IMR-90 (cell line): ENCODE data around the gene DMD. TPM values are rescaled to one million over a fixed set of nuclear protein-coding genes. Genes with fewer than 3 reads are reported as not detected.

Experiments used
- ATAC-seq: fragments of 200-7000 bp; cut with Tn5 transposase; 2 replicates; pipeline ENCODE4 v1.9.1; 2020; ENCODE audit warnings: low read depth, mild to moderate bottlenecking, moderate library complexity
- BruUV-seq: library from RNA; stranded (reverse); fragments of 400-500 nt; replicated peaks from 2 replicates; lab custom pipeline; 2021; lab: Mats Ljungman, UMichigan
- CTCF ChIA-PET: fragments of 300-600 bp; formaldehyde crosslinking; extraction: SDS; loops from one replicate; lab custom pipeline; 2021; ENCODE audit warnings: antibody characterized with exemption; lab: Yijun Ruan, JAX
- POLR2A ChIA-PET: fragments of 300-600 bp; sonication (Branson Sonifier 250); formaldehyde crosslinking; loops from one replicate; lab custom pipeline; 2022; ENCODE audit warnings: antibody characterized with exemption; ENCODE audit not compliant: unreplicated experiment; lab: Charles Lee
- DNase-seq: peaks from one replicate; pipeline ENCODE4 v3.0.0; 2013
- H2AFZ ChIP-seq: replicated peaks from 2 replicates; pipeline ENCODE3; 2013; ENCODE audit warnings: low read length, mild to moderate bottlenecking; ENCODE audit not compliant: poor library complexity
- H2AK5ac ChIP-seq: 2 replicates; pipeline ENCODE4 v1.6.1; 2013; ENCODE audit warnings: low read depth, low read length, inconsistent platforms
- H2AK9ac ChIP-seq: replicated peaks from 2 replicates; pipeline ENCODE3; 2013; ENCODE audit warnings: mild to moderate bottlenecking, low read depth, low read length, moderate library complexity; ENCODE audit not compliant: poor library complexity
- H2BK120ac ChIP-seq: 2 replicates; pipeline ENCODE4 v1.6.1; 2013; ENCODE audit warnings: low read depth, low read length, inconsistent platforms
- H2BK15ac ChIP-seq: 3 replicates; pipeline ENCODE4 v1.6.1; 2013; ENCODE audit warnings: low read depth, low read length, inconsistent platforms
- H2BK20ac ChIP-seq: 2 replicates; pipeline ENCODE4 v1.6.1; 2013; ENCODE audit warnings: low read depth, mild to moderate bottlenecking, inconsistent platforms, low read length, moderate library complexity
- H2BK5ac ChIP-seq: 2 replicates; pipeline ENCODE4 v1.6.1; 2013; ENCODE audit warnings: mild to moderate bottlenecking, low read depth, low read length, inconsistent platforms; ENCODE audit not compliant: poor library complexity, severe bottlenecking
- H3K14ac ChIP-seq: replicated peaks from 2 replicates; pipeline ENCODE4 v1.6.1; 2013; ENCODE audit warnings: low read depth, low read length, inconsistent platforms
- H3K18ac ChIP-seq: 2 replicates; pipeline ENCODE4 v1.6.1; 2013; ENCODE audit warnings: low read depth, low read length, control low read depth
- H3K23ac ChIP-seq: 2 replicates; pipeline ENCODE4 v1.6.1; 2013; ENCODE audit warnings: low read depth, low read length, inconsistent platforms
- H3K27ac ChIP-seq: 2 replicates; pipeline ENCODE4 v1.5.1; 2013; ENCODE audit warnings: mild to moderate bottlenecking, control low read depth, low read length; ENCODE audit not compliant: insufficient read depth
- H3K27me3 ChIP-seq: 2 replicates; pipeline ENCODE4 v1.6.1; 2013; ENCODE audit warnings: low read length; ENCODE audit not compliant: control insufficient read depth, insufficient read depth
- H3K36me3 ChIP-seq: 2 replicates; pipeline ENCODE4 v1.6.1; 2013; ENCODE audit warnings: low read length, mixed read lengths; ENCODE audit not compliant: control insufficient read depth, insufficient read depth
- H3K4ac ChIP-seq: 2 replicates; pipeline ENCODE4 v1.6.1; 2013; ENCODE audit warnings: low read depth, low read length, inconsistent platforms
- H3K4me1 ChIP-seq: 2 replicates; pipeline ENCODE4 v1.6.1; 2013; ENCODE audit warnings: low read length, mixed read lengths; ENCODE audit not compliant: control insufficient read depth, insufficient read depth
- H3K4me2 ChIP-seq: 2 replicates; pipeline ENCODE4 v1.6.1; 2013; ENCODE audit warnings: low read depth, mild to moderate bottlenecking, control low read depth, low read length, moderate library complexity
- H3K4me3 ChIP-seq: 2 replicates; pipeline ENCODE4 v1.5.1; 2013; ENCODE audit warnings: low read depth, mild to moderate bottlenecking, control low read depth, low read length, moderate library complexity; ENCODE audit not compliant: insufficient read depth
- H3K56ac ChIP-seq: 2 replicates; pipeline ENCODE4 v1.6.1; 2013; ENCODE audit warnings: low read length, inconsistent platforms; ENCODE audit not compliant: insufficient read depth; ENCODE audit errors: extremely low read depth
- H3K79me1 ChIP-seq, 2 experiments: 2 replicates each; pipeline ENCODE4 v1.6.1; 2013; ENCODE audit warnings: low read length in 2 of 2, inconsistent platforms in 1 of 2, low read depth in 1 of 2
- H3K9ac ChIP-seq: 2 replicates; pipeline ENCODE4 v1.6.1; 2013; ENCODE audit warnings: low read depth, low read length, control low read depth
- H3K9me1 ChIP-seq: 2 replicates; pipeline ENCODE4 v1.6.1; 2013; ENCODE audit warnings: low read length, inconsistent platforms; ENCODE audit not compliant: insufficient read depth
- H3K9me3 ChIP-seq: 2 replicates; pipeline ENCODE4 v1.6.1; 2013; ENCODE audit warnings: low read length; ENCODE audit not compliant: control insufficient read depth, insufficient read depth
- H4K20me1 ChIP-seq: 2 replicates; pipeline ENCODE4 v1.6.1; 2013; ENCODE audit warnings: low read length, inconsistent platforms; ENCODE audit not compliant: insufficient read depth
- H4K5ac ChIP-seq: 2 replicates; pipeline ENCODE4 v1.6.1; 2013; ENCODE audit warnings: mild to moderate bottlenecking, low read depth, low read length, control low read depth
- H4K8ac ChIP-seq, 2 experiments: 2 replicates each; pipeline ENCODE4 v1.6.1; 2013; ENCODE audit warnings: low read depth in 2 of 2, low read length in 2 of 2, control low read depth in 1 of 2, inconsistent platforms in 1 of 2
- H4K91ac ChIP-seq: 2 replicates; pipeline ENCODE4 v1.6.1; 2013; ENCODE audit warnings: low read depth, low read length, inconsistent platforms; ENCODE audit not compliant: insufficient read depth
- CEBPB ChIP-seq: IDR thresholded peaks from 2 replicates; pipeline ENCODE4 v1.6.1; 2012; ENCODE audit warnings: low read depth, low read length, improper control_type of control experiment
- CHD1 ChIP-seq: IDR thresholded peaks from 2 replicates; pipeline ENCODE4 v1.6.1; 2012; ENCODE audit warnings: low read depth, low read length, improper control_type of control experiment
- CTCF ChIP-seq: conservative IDR thresholded peaks from 2 replicates; pipeline ENCODE4 v1.5.1; 2012; ENCODE audit warnings: mild to moderate bottlenecking, low read depth, low read length, improper control_type of control experiment
- ELK1 ChIP-seq: fragments of 150-350 bp; IDR thresholded peaks from 2 replicates; pipeline ENCODE4 v1.6.1; 2016; ENCODE audit warnings: low read depth, mild to moderate bottlenecking, low read length, moderate library complexity, borderline replicate concordance
- FOS ChIP-seq: fragments of 150-350 bp; IDR thresholded peaks from 2 replicates; pipeline ENCODE4 v1.6.1; 2016; ENCODE audit warnings: low read depth, low read length
- MAFK ChIP-seq: IDR thresholded peaks from 2 replicates; pipeline ENCODE4 v1.6.1; 2012; ENCODE audit warnings: low read depth, low read length, improper control_type of control experiment
- MAZ ChIP-seq: IDR thresholded peaks from 2 replicates; pipeline ENCODE4 v1.6.1; 2012; ENCODE audit warnings: low read depth, mild to moderate bottlenecking, low read length, improper control_type of control experiment, moderate library complexity, borderline replicate concordance
- NFE2L2 ChIP-seq: fragments of 150-350 bp; IDR thresholded peaks from 2 replicates; pipeline ENCODE4 v1.6.1; 2016; ENCODE audit warnings: low read depth, mild to moderate bottlenecking, low read length
- POLR2A ChIP-seq: IDR thresholded peaks from 2 replicates; pipeline ENCODE4 v1.6.1; 2012; ENCODE audit warnings: mild to moderate bottlenecking, low read depth, low read length
- RAD21 ChIP-seq: IDR thresholded peaks from 2 replicates; pipeline ENCODE4 v1.6.1; 2012; ENCODE audit warnings: low read length, improper control_type of control experiment
- RCOR1 ChIP-seq: IDR thresholded peaks from 2 replicates; pipeline ENCODE4 v1.6.1; 2012; ENCODE audit warnings: mild to moderate bottlenecking, low read length, improper control_type of control experiment; ENCODE audit not compliant: insufficient replicate concordance
- SMC3 ChIP-seq: fragments of 150-350 bp; IDR thresholded peaks from 2 replicates; pipeline ENCODE4 v1.6.1; 2016; ENCODE audit warnings: low read depth, mild to moderate bottlenecking, antibody characterized with exemption, low read length, moderate library complexity
- WGBS, 2 experiments: methylation state at CpG; one replicate each; pipeline versions ENCODE4 v1.1.5 to v1.1.7; 2013; ENCODE audit warnings: missing lambda C conversion rate in 2 of 2; ENCODE audit not compliant: insufficient read length in 1 of 2; ENCODE audit errors: extremely low coverage in 2 of 2; 5-methylcytosine and 5-hydroxymethylcytosine counted together
- dilution Hi-C: fragments of 300-500 bp; cut with HindIII; formaldehyde crosslinking; loops from one replicate; pipeline ENCODE4 v1.14.3; 2018; ENCODE audit warnings: low sequenced_read_pairs; ENCODE audit not compliant: unreplicated experiment
- in situ Hi-C: fragments of 300-500 bp; cut with MboI; formaldehyde crosslinking; loops from 3 replicates; pipeline ENCODE4 v1.14.3; 2019; ENCODE audit warnings: low sequenced_read_pairs, inconsistent platforms, mixed read lengths
- intact Hi-C: fragments of 100-400 bp; cut with micrococcal nuclease; formaldehyde crosslinking; loops from 2 replicates; pipeline ENCODE4 v1.10.0; 2022
- polyA plus RNA-seq, 3 experiments: library from polyadenylated mRNA; depleted of rRNA; stranded (reverse); fragments of >200 nt; gene quantifications; 2 replicates each; pipeline ENCODE4 v1.2.3, GENCODE V29; 2012; ENCODE audit warnings: low replicate concordance in 1 of 3
- total RNA-seq: library from RNA; depleted of rRNA; stranded (reverse); fragments of >200 nt; gene quantifications from 2 replicates; pipeline ENCODE4 v1.2.3, GENCODE V29; 2012
- TF ChIP-seq, protein P1 (sequence below): fragments of 150-350 bp; IDR thresholded peaks from 2 replicates; pipeline ENCODE4 v1.6.1; 2017; ENCODE audit warnings: mild to moderate bottlenecking, antibody characterized with exemption, low read length, low read depth

The DMD gene
- total and polyA plus RNA-seq, 2 of the 4 experiments (the other 2 are of a cell fraction): 6.6 to 11.8 TPM

- no peak overlapping the region for H2BK5ac ChIP-seq
- H3K4me2 ChIP-seq: no peak overlapping the region
- H3K56ac ChIP-seq: no peak overlapping the region
- H3K9me3 ChIP-seq: no peaks in the 10 kb centered on the region
- H2AK5ac ChIP-seq: no peak overlapping the region
- no peak overlapping the region for H3K4ac ChIP-seq
- TF ChIP-seq ELK1 (no peak), CHD1 (no peak), MAFK (no peak), RCOR1 (no peak), CEBPB (no peak), RAD21 (no peak), CTCF (no peak), FOS (no peak), POLR2A (no peak), MAZ (no peak), NFE2L2 (no peak), SMC3 (no peak)
- TF ChIP-seq, protein P1, sequence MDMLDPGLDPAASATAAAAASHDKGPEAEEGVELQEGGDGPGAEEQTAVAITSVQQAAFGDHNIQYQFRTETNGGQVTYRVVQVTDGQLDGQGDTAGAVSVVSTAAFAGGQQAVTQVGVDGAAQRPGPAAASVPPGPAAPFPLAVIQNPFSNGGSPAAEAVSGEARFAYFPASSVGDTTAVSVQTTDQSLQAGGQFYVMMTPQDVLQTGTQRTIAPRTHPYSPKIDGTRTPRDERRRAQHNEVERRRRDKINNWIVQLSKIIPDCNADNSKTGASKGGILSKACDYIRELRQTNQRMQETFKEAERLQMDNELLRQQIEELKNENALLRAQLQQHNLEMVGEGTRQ: no peak
- dilution Hi-C loops: no loop called here
- H2AK9ac ChIP-seq: no peak overlapping the region
- no peak overlapping the region for H2BK15ac ChIP-seq
- DNase-seq: no peak
- H2BK20ac ChIP-seq: no peak overlapping the region
- in situ Hi-C loops: no loop called here
- no TSS peak for BruUV-seq
- no peaks in the 10 kb centered on the region for H3K9me1 ChIP-seq
- no peak overlapping the region for H4K91ac ChIP-seq
- ATAC-seq: no peak
- H4K20me1 ChIP-seq: no peaks in the 10 kb centered on the region
- CTCF ChIA-PET: no interaction called here
- no peak overlapping the region for H2BK120ac ChIP-seq
- H3K79me1 ChIP-seq: no peaks in the 10 kb centered on the region
- no peaks in the 10 kb centered on the region for H3K4me1 ChIP-seq
- H3K27me3 ChIP-seq: no peaks in the 10 kb centered on the region
- H3K9ac ChIP-seq: no peak overlapping the region
- H4K5ac ChIP-seq: no peak overlapping the region
- no peak overlapping the region for H3K23ac ChIP-seq
- no peak overlapping the region for H3K4me3 ChIP-seq
- 29% methylated on average over 1 of the region's 4 CpGs; no CpG with 5 or more reads in 1 of the 2 experiments for WGBS, 2 experiments
- no peak overlapping the region for H3K18ac ChIP-seq
- H3K14ac ChIP-seq: no peak overlapping the region
- POLR2A ChIA-PET: no interaction called here
- H3K36me3 ChIP-seq: no peaks in the 10 kb centered on the region
- H3K27ac ChIP-seq: no peak overlapping the region
- no peak overlapping the region for H2AFZ ChIP-seq
- intact Hi-C loops: loop anchor here (1.0 kb wide), 1 partner anchor 29 kb away; no protein-coding TSS in a partner anchor
- no peak overlapping the region for H4K8ac ChIP-seq
Measured at GRCh38 chrX:32010212-32010611, 1201.1 kb downstream of the DMD start.
